Glutamatergic neuron (in vitro differentiated cells): ENCODE measurements around the gene KRTAP4-5. TPM values are rescaled to one million over a fixed set of nuclear protein-coding genes. Genes with fewer than 3 reads are reported as not detected.
"Not testable (repeated sequence)": the region's sequence is repeated elsewhere in the genome, so short reads cannot be mapped to it uniquely, and the experiment has no call there.

Source experiments
- DNase-seq: peaks from one replicate; pipeline ENCODE4 v3.0.0; 2022
- H3K27ac Mint-ChIP-seq: one replicate; pipeline ENCODE4 v1.8.0; 2020; ENCODE audit warnings: mild to moderate bottlenecking, mixed read lengths, inconsistent platforms; ENCODE audit not compliant: unreplicated experiment
- H3K27me3 Mint-ChIP-seq: one replicate; pipeline ENCODE4 v1.8.0; 2020; ENCODE audit warnings: mild to moderate bottlenecking, moderate library complexity, mixed read lengths, inconsistent platforms; ENCODE audit not compliant: unreplicated experiment
- H3K36me3 Mint-ChIP-seq: one replicate; pipeline ENCODE4 v1.8.0; 2020; ENCODE audit warnings: mild to moderate bottlenecking, mixed read lengths, inconsistent platforms; ENCODE audit not compliant: unreplicated experiment
- H3K4me1 Mint-ChIP-seq: one replicate; pipeline ENCODE4 v1.8.0; 2020; ENCODE audit warnings: mild to moderate bottlenecking, low read depth, mixed read lengths, inconsistent platforms; ENCODE audit not compliant: unreplicated experiment
- H3K4me3 Mint-ChIP-seq: one replicate; pipeline ENCODE4 v1.8.0; 2020; ENCODE audit warnings: mild to moderate bottlenecking, mixed read lengths, inconsistent platforms; ENCODE audit not compliant: unreplicated experiment
- H3K9me3 Mint-ChIP-seq: one replicate; pipeline ENCODE4 v1.8.0; 2020; ENCODE audit warnings: mild to moderate bottlenecking, moderate library complexity, mixed read lengths, inconsistent platforms; ENCODE audit not compliant: unreplicated experiment
- long read RNA-seq: library from polyadenylated mRNA; unstranded; transcript quantifications from one replicate; pipeline ENCODE4 v2.0.0, GENCODE V29; 2020; ENCODE audit not compliant: unreplicated experiment
- total RNA-seq: library from RNA; stranded (reverse); fragmentation: NEBNext Ultra II Directional; extraction: Animal tissue kit (Norgen Biotek cat#: 25700); gene quantifications from one replicate; pipeline ENCODE4 v1.2.1, GENCODE V29; 2021; ENCODE audit not compliant: unreplicated experiment
- TF ChIP-seq, protein P1 (sequence below): fragments of 200-600 bp; sonication (generic); IDR thresholded peaks from one replicate; pipeline ENCODE4 v1.5.0; 2021; ENCODE audit not compliant: partially characterized antibody, unreplicated experiment

Gene KRTAP4-5
- total RNA-seq: not detected
- long read RNA-seq: 0 reads

DNA sequence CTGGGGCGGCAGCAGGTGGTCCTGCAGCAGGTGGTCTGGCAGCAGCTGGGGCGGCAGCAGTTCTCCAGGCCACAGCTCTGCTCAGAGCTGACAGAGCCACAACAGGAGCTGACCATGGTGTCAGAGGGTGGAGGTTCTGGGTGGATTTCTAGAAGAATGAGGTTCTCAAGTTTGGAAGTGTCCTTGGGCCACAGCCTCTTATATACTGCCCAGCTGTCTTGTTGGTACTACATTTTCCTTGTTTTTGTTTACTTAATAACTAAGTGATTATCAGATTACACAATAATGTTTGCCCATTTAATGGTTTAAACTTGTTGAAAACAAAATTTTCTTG, at the start of gene KRTAP4-5:
KRTAP4-5 (minus strand) TSS at position 174 of the 334 bp plus-strand sequence; CDS start at position 116, 58 bp downstream.
- H3K27ac Mint-ChIP-seq: peak within 1 kb of the TSS; percentile 23
- H3K36me3 Mint-ChIP-seq: peaks cover 4% of the 10 kb centered on the region
- H3K27me3 Mint-ChIP-seq: peaks cover 8% of the 10 kb centered on the region
- H3K4me1 Mint-ChIP-seq: no peaks in the 10 kb centered on the region
- no peak for DNase-seq
- TF ChIP-seq, protein P1, sequence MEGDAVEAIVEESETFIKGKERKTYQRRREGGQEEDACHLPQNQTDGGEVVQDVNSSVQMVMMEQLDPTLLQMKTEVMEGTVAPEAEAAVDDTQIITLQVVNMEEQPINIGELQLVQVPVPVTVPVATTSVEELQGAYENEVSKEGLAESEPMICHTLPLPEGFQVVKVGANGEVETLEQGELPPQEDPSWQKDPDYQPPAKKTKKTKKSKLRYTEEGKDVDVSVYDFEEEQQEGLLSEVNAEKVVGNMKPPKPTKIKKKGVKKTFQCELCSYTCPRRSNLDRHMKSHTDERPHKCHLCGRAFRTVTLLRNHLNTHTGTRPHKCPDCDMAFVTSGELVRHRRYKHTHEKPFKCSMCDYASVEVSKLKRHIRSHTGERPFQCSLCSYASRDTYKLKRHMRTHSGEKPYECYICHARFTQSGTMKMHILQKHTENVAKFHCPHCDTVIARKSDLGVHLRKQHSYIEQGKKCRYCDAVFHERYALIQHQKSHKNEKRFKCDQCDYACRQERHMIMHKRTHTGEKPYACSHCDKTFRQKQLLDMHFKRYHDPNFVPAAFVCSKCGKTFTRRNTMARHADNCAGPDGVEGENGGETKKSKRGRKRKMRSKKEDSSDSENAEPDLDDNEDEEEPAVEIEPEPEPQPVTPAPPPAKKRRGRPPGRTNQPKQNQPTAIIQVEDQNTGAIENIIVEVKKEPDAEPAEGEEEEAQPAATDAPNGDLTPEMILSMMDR: no peak
- H3K4me3 Mint-ChIP-seq: no peak within 1 kb of the TSS
- H3K9me3 Mint-ChIP-seq: peaks cover 8% of the 10 kb centered on the region

DNA sequence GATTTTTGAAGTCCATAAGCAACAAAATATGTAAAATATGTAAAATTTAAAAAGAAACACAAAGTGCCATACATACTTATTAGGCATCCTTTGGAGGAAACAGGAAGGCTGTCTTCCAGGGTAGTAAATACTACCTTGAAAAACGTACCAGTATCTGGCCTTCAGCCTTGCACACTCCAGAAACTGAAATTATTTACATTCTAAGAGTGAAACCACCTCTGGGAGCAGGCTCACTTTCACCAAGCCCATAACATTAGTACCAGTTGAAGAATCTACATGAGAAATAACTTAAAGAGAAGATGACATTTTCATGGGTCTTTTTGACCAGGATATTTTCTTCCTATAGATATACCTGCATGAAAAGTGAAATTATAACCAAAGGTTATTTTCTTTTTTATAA, 46.4 kb upstream of the KRTAP4-5 start:
- H3K27ac Mint-ChIP-seq: no peak overlapping the region
- no peak for DNase-seq
- H3K9me3 Mint-ChIP-seq: peaks cover 4% of the 10 kb centered on the region
- peaks cover 5% of the 10 kb centered on the region for H3K36me3 Mint-ChIP-seq
- H3K27me3 Mint-ChIP-seq: peaks cover 2% of the 10 kb centered on the region
- no peaks in the 10 kb centered on the region for H3K4me1 Mint-ChIP-seq
- H3K4me3 Mint-ChIP-seq: no peak overlapping the region
- TF ChIP-seq, protein P1: no peak

DNA sequence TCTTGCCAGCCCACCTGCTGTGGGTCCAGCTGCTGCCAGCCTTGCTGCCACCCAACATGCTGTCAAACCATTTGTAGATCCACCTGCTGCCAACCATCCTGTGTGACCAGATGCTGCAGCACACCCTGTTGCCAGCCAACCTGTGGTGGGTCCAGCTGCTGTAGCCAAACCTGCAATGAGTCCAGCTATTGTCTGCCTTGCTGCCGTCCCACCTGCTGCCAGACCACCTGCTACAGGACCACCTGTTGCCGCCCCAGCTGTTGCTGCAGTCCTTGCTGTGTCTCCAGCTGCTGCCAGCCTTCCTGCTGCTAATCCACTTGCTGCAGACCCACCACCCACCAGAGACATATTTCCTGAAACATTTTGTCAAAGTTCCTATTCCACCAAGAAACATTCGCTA, 40.7 kb upstream of the KRTAP4-5 start:
- Mint-ChIP-seq H3K27ac (no peak overlapping the region), H3K9me3 (peaks cover 8% of the 10 kb centered on the region), H3K36me3 (peaks cover 5% of the 10 kb centered on the region), H3K4me1 (peaks cover 1% of the 10 kb centered on the region), H3K4me3 (no peak overlapping the region), H3K27me3 (peaks cover 6% of the 10 kb centered on the region)
- TF ChIP-seq, protein P1: no peak
- no peak for DNase-seq

DNA sequence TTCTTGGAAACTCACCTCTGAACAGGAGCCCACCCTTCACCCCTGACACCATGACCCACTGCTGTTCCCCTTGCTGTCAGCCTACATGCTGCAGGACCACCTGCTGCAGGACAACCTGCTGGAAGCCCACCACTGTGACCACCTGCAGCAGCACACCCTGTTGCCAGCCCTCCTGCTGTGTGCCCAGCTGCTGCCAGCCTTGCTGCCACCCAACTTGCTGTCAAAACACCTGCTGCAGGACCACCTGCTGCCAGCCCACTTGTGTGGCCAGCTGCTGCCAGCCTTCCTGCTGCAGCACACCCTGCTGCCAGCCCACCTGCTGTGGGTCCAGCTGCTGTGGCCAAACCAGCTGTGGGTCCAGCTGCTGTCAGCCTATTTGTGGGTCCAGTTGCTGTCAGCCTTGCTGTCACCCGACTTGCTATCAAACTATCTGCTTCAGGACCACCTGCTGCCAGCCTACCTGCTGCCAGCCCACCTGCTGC, 40.3 kb upstream of the KRTAP4-5 start, which contains the start of gene KRTAP9-1:
KRTAP9-1 (plus strand) TSS at position 51 of the 482 bp plus-strand sequence; CDS start at position 51, 0 bp downstream.
- not testable (repeated sequence) for H3K27ac Mint-ChIP-seq, H3K4me3 Mint-ChIP-seq, DNase-seq, H3K27me3 Mint-ChIP-seq, H3K9me3 Mint-ChIP-seq, H3K36me3 Mint-ChIP-seq, H3K4me1 Mint-ChIP-seq

DNA sequence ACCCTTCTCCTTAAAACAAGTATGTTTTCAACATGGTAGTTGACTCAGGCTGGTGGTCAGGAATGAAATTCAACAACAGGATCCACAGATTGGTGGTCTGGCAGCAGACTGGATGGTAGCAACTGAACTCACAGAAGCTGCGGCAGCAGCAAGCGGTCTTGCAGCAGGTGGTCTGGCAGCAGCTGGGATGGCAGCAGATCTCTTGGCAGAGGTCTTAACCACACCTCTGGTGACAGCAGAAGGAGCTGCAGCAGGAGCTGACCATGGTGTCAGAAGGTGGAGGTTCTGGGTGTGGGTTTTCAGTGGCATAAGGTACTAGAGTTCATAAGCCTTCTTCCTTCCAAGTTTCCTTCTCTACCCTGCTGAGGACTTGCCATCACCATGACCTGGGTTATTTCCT, 37.2 kb upstream of the KRTAP4-5 start:
- no peak for DNase-seq
- Mint-ChIP-seq H3K27ac (no peak overlapping the region), H3K27me3 (peaks cover 10% of the 10 kb centered on the region), H3K9me3 (peaks cover 16% of the 10 kb centered on the region), H3K4me1 (peaks cover 1% of the 10 kb centered on the region), H3K36me3 (peaks cover 5% of the 10 kb centered on the region), H3K4me3 (no peak overlapping the region)
- TF ChIP-seq, protein P1: no peak
